Neural crest cell (in vitro differentiated cells): ENCODE results near the gene CCDC12. TPM values are rescaled to one million over a fixed set of nuclear protein-coding genes. Genes with fewer than 3 reads are reported as not detected.

ENCODE experiments used
- DNase-seq: peaks from one replicate; pipeline ENCODE4 v3.0.0; 2021; ENCODE audit warnings: low read depth, mixed read lengths, low spot score
- H3K27ac Mint-ChIP-seq: one replicate; pipeline ENCODE4 v1.8.0; 2021; ENCODE audit warnings: mild to moderate bottlenecking, mixed read lengths; ENCODE audit not compliant: unreplicated experiment
- H3K27me3 Mint-ChIP-seq: 2 replicates; pipeline ENCODE4 v1.8.0; 2021; ENCODE audit warnings: low read depth, mild to moderate bottlenecking, mixed read lengths
- H3K36me3 Mint-ChIP-seq: 2 replicates; pipeline ENCODE4 v1.8.0; 2021; ENCODE audit warnings: low read depth, mild to moderate bottlenecking, mixed read lengths
- H3K4me1 Mint-ChIP-seq: 2 replicates; pipeline ENCODE4 v1.8.0; 2021; ENCODE audit warnings: mixed read lengths
- H3K4me3 Mint-ChIP-seq: one replicate; pipeline ENCODE4 v1.8.0; 2021; ENCODE audit warnings: mild to moderate bottlenecking, mixed read lengths
- H3K9me3 Mint-ChIP-seq: 2 replicates; pipeline ENCODE4 v1.8.0; 2021; ENCODE audit warnings: mixed read lengths
- CTCF ChIP-seq: fragments of 200-600 bp; sonication (generic); conservative IDR thresholded peaks from 2 replicates; pipeline ENCODE4 v1.5.0; 2021; ENCODE audit warnings: antibody characterized with exemption, mild to moderate bottlenecking
- total RNA-seq: library from RNA; stranded (reverse); gene quantifications from 2 replicates; pipeline ENCODE4 v1.2.1, GENCODE V29; 2021

The CCDC12 gene
- total RNA-seq, 1 donor from 2014 or later = 54.3 TPM

- no peak for DNase-seq
- Mint-ChIP-seq H3K36me3 (no peaks in the 10 kb centered on the region), H3K9me3 (no peaks in the 10 kb centered on the region), H3K27me3 (no peaks in the 10 kb centered on the region), H3K27ac (no peak overlapping the region), H3K4me3 (no peak overlapping the region), H3K4me1 (peaks cover 12% of the 10 kb centered on the region)
- no peak for TF ChIP-seq CTCF
Observed at GRCh38 chr3:47007001-47007400, 30.5 kb upstream of the CCDC12 start.

- no peak for TF ChIP-seq CTCF
- H3K27ac Mint-ChIP-seq = no peak overlapping the region
Observed at GRCh38 chr3:47006145-47006651, 29.7 kb upstream of the CCDC12 start.

GRCh38 chr3:47005212-47006144, 28.9 kb upstream of the CCDC12 start:
- no peak for TF ChIP-seq CTCF
- H3K4me1 Mint-ChIP-seq = peaks cover 9% of the 10 kb centered on the region
- no peak for DNase-seq
- no peak overlapping the region for H3K27ac Mint-ChIP-seq
- H3K4me3 Mint-ChIP-seq = peak overlapping the region; percentile 45
- no peaks in the 10 kb centered on the region for H3K36me3 Mint-ChIP-seq
- H3K27me3 Mint-ChIP-seq = no peaks in the 10 kb centered on the region
- H3K9me3 Mint-ChIP-seq = no peaks in the 10 kb centered on the region

More at GRCh38 chr3:47006145-47006651, 29.7 kb upstream of the CCDC12 start:
- Mint-ChIP-seq H3K4me1 (peaks cover 12% of the 10 kb centered on the region), H3K36me3 (no peaks in the 10 kb centered on the region), H3K4me3 (peak overlapping the region; percentile 45), H3K27me3 (no peaks in the 10 kb centered on the region), H3K9me3 (no peaks in the 10 kb centered on the region)
- DNase-seq = no peak

GRCh38 chr3:47004369-47005211, 28.0 kb upstream of the CCDC12 start:
- Mint-ChIP-seq H3K27ac (no peak overlapping the region), H3K27me3 (no peaks in the 10 kb centered on the region), H3K4me1 (peaks cover under 1% of the 10 kb centered on the region), H3K4me3 (no peak overlapping the region), H3K9me3 (no peaks in the 10 kb centered on the region), H3K36me3 (no peaks in the 10 kb centered on the region)
- no peak for DNase-seq
- no peak for TF ChIP-seq CTCF
